ENCODE measurements around the gene CYP2F1.

DNA sequence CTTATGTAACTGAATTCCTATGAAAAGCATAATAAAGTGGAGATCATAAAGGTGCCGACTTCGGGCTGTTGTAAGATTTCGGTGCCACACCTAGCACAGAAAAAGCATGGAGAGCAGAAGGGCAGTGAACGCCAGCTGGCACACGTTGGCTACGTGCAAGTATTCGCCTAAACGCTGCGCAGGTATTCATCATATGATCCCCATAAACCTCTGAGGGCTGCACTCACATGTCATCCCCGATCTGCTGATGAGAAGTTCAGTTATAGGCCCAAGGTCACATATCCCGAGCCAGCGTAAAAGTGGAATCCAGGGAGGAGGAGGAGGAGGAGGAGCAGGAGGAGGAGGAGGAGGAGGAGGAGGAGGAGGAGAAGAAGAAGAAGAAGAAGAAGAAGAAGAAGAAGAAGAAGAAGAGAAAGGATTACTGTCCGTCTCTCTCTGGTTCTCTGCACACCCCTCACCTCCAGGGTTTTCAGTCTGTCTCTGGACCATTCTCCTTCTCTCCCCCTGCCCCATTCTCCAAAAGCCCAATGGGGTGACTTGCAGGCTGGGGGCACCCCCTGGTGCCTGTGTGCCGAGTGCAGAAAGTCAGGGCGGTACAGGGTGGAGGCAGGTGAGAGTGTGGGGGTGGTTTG, 60.2 kb downstream of the CYP2F1 start:
- TF ChIP-seq, protein P1, sequence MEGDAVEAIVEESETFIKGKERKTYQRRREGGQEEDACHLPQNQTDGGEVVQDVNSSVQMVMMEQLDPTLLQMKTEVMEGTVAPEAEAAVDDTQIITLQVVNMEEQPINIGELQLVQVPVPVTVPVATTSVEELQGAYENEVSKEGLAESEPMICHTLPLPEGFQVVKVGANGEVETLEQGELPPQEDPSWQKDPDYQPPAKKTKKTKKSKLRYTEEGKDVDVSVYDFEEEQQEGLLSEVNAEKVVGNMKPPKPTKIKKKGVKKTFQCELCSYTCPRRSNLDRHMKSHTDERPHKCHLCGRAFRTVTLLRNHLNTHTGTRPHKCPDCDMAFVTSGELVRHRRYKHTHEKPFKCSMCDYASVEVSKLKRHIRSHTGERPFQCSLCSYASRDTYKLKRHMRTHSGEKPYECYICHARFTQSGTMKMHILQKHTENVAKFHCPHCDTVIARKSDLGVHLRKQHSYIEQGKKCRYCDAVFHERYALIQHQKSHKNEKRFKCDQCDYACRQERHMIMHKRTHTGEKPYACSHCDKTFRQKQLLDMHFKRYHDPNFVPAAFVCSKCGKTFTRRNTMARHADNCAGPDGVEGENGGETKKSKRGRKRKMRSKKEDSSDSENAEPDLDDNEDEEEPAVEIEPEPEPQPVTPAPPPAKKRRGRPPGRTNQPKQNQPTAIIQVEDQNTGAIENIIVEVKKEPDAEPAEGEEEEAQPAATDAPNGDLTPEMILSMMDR (IDR thresholded peaks at IDR 0.05; ENCODE audit: poor library complexity, severe bottlenecking) = no peak
- no peak for TF ChIP-seq MXI1 (conservative IDR thresholded peaks at IDR 0.05; ENCODE audit: poor library complexity, severe bottlenecking)
